ENCODE results near the gene NDRG3.

DNA sequence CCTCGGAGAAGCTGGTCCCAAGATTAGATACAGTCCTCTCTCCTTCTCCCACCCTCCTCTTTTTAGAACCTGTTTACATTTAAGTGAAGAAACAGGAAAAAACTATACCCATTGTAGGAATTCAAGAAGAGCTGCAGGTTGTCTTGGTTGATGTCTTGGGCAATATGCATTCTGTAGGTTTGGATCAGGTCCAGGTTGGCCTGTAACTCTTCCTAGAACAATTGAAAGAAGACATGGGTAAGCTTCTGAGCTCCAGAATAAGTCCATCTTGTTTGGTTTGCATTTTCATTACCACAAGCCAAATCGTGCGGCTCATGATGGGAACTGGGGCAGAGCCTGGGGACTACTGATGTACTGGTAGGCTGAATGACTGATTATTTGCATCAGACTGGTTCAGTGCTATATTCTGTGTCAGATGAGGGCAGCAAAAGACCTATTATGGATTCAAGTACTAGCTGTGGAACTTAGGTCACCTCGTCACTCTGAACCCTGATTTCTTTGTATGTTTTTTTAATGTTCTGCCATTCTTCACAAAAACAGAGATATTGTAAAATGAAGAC lies 79.6 kb downstream of the NDRG3 start:
- TF ChIP-seq POLR2A (IDR thresholded peaks at IDR 0.05) = no peak
- TF ChIP-seq, protein P1, sequence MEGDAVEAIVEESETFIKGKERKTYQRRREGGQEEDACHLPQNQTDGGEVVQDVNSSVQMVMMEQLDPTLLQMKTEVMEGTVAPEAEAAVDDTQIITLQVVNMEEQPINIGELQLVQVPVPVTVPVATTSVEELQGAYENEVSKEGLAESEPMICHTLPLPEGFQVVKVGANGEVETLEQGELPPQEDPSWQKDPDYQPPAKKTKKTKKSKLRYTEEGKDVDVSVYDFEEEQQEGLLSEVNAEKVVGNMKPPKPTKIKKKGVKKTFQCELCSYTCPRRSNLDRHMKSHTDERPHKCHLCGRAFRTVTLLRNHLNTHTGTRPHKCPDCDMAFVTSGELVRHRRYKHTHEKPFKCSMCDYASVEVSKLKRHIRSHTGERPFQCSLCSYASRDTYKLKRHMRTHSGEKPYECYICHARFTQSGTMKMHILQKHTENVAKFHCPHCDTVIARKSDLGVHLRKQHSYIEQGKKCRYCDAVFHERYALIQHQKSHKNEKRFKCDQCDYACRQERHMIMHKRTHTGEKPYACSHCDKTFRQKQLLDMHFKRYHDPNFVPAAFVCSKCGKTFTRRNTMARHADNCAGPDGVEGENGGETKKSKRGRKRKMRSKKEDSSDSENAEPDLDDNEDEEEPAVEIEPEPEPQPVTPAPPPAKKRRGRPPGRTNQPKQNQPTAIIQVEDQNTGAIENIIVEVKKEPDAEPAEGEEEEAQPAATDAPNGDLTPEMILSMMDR (IDR thresholded peaks at IDR 0.05) = no peak
